ENCODE measurements around the gene BNIP2. TPM values are rescaled to one million over a fixed set of nuclear protein-coding genes. Genes with fewer than 3 reads are reported as not detected.
"Not testable (repeated sequence)": the region's sequence is repeated elsewhere in the genome, so short reads cannot be mapped to it uniquely, and the experiment has no call there.

The BNIP2 gene
- total RNA-seq, 1 experiment from 2014 or later, result 162 TPM

- peaks cover 35% of the 10 kb centered on the region for H3K4me1 ChIP-seq (replicated peaks)
- H3K36me3 ChIP-seq, result no peaks in the 10 kb centered on the region
- H3K27me3 ChIP-seq (replicated peaks), result no peaks in the 10 kb centered on the region
- no peak for DNase-seq (ENCODE audit: low read depth in 1 of 2, low spot score in 2 of 2)
- no peaks in the 10 kb centered on the region for H3K9me3 ChIP-seq (replicated peaks)
- H3K27ac ChIP-seq, result no peak overlapping the region
- H3K4me3 ChIP-seq, result no peak overlapping the region
Measured at GRCh38 chr15:59702351-59702750, 13.2 kb upstream of the BNIP2 start.

GRCh38 chr15:59701880-59702279 lies 12.8 kb upstream of the BNIP2 start:
- peaks cover 35% of the 10 kb centered on the region for H3K4me1 ChIP-seq (replicated peaks)
- no peaks in the 10 kb centered on the region for H3K9me3 ChIP-seq (replicated peaks)
- DNase-seq (ENCODE audit: low read depth in 1 of 2, low spot score in 2 of 2), result no peak
- no peak overlapping the region for H3K27ac ChIP-seq
- H3K4me3 ChIP-seq, result no peak overlapping the region
- H3K36me3 ChIP-seq, result no peaks in the 10 kb centered on the region
- no peaks in the 10 kb centered on the region for H3K27me3 ChIP-seq (replicated peaks)

GRCh38 chr15:59699810-59700431 lies 10.8 kb upstream of the BNIP2 start:
- H3K4me1 ChIP-seq (replicated peaks), result peaks cover 26% of the 10 kb centered on the region
- H3K9me3 ChIP-seq (replicated peaks), result no peaks in the 10 kb centered on the region
- H3K27me3 ChIP-seq (replicated peaks), result no peaks in the 10 kb centered on the region
- H3K36me3 ChIP-seq, result no peaks in the 10 kb centered on the region
- no peak for DNase-seq (ENCODE audit: low read depth in 1 of 2, low spot score in 2 of 2)
- no peak overlapping the region for H3K27ac ChIP-seq
- H3K4me3 ChIP-seq, result no peak overlapping the region

- H3K36me3 ChIP-seq; H3K4me3 ChIP-seq; H3K9me3 ChIP-seq (replicated peaks); DNase-seq (ENCODE audit: low read depth in 1 of 2, low spot score in 2 of 2); H3K27me3 ChIP-seq (replicated peaks); H3K27ac ChIP-seq: not testable (repeated sequence)
- H3K4me1 ChIP-seq (replicated peaks), result peaks cover 13% of the 10 kb centered on the region
Measured at GRCh38 chr15:59698065-59698464, 8.9 kb upstream of the BNIP2 start.

GRCh38 chr15:59696332-59696731 lies 7.2 kb upstream of the BNIP2 start:
- DNase-seq (ENCODE audit: low read depth in 1 of 2, low spot score in 2 of 2), result no peak
- Histone ChIP-seq H3K4me1 (replicated peaks) (peaks cover 9% of the 10 kb centered on the region), H3K9me3 (replicated peaks) (no peaks in the 10 kb centered on the region), H3K36me3 (no peaks in the 10 kb centered on the region), H3K4me3 (no peak overlapping the region), H3K27me3 (replicated peaks) (no peaks in the 10 kb centered on the region), H3K27ac (no peak overlapping the region)

- Histone ChIP-seq H3K27ac (no peak overlapping the region), H3K4me3 (no peak overlapping the region), H3K27me3 (replicated peaks) (no peaks in the 10 kb centered on the region), H3K9me3 (replicated peaks) (no peaks in the 10 kb centered on the region), H3K36me3 (no peaks in the 10 kb centered on the region), H3K4me1 (replicated peaks) (peaks cover 2% of the 10 kb centered on the region)
- DNase-seq (ENCODE audit: low read depth in 1 of 2, low spot score in 2 of 2), result no peak
Measured at GRCh38 chr15:59694779-59695178, 5.7 kb upstream of the BNIP2 start.

- Histone ChIP-seq H3K27me3 (replicated peaks) (no peaks in the 10 kb centered on the region), H3K4me3 (no peak overlapping the region), H3K4me1 (replicated peaks) (peaks cover 7% of the 10 kb centered on the region), H3K27ac (no peak overlapping the region), H3K36me3 (peaks cover 18% of the 10 kb centered on the region), H3K9me3 (replicated peaks) (no peaks in the 10 kb centered on the region)
- DNase-seq (ENCODE audit: low read depth in 1 of 2, low spot score in 2 of 2), result peak in 1 of 2 experiments; percentile 34
Measured at GRCh38 chr15:59691194-59691805, 2.2 kb upstream of the BNIP2 start.

- no peak overlapping the region for H3K27ac ChIP-seq
- peak; percentile 53 to 78 for DNase-seq (ENCODE audit: low read depth in 1 of 2, low spot score in 2 of 2)
- peaks cover 30% of the 10 kb centered on the region for H3K36me3 ChIP-seq
- no peaks in the 10 kb centered on the region for H3K9me3 ChIP-seq (replicated peaks)
- peak overlapping the region; percentile 80 for H3K4me3 ChIP-seq
- no peaks in the 10 kb centered on the region for H3K27me3 ChIP-seq (replicated peaks)
- H3K4me1 ChIP-seq (replicated peaks), result peaks cover 18% of the 10 kb centered on the region
Measured at GRCh38 chr15:59689626-59690236, 611 bp upstream of the BNIP2 start.

GRCh38 chr15:59688423-59688781 lies 718 bp downstream of the BNIP2 start:
- H3K36me3 ChIP-seq, result peaks cover 35% of the 10 kb centered on the region
- peak in 1 of 2 experiments; percentile 78 for DNase-seq (ENCODE audit: low read depth in 1 of 2, low spot score in 2 of 2)
- peaks cover 18% of the 10 kb centered on the region for H3K4me1 ChIP-seq (replicated peaks)
- H3K4me3 ChIP-seq, result peak overlapping the region; percentile 80
- no peaks in the 10 kb centered on the region for H3K27me3 ChIP-seq (replicated peaks)
- no peaks in the 10 kb centered on the region for H3K9me3 ChIP-seq (replicated peaks)
- peak overlapping the region; percentile 91 for H3K27ac ChIP-seq

- Histone ChIP-seq H3K36me3 (peaks cover 41% of the 10 kb centered on the region), H3K27ac (peak overlapping the region; percentile 91)
- peak in 1 of 2 experiments; percentile 27 for DNase-seq (ENCODE audit: low read depth in 1 of 2, low spot score in 2 of 2)
Measured at GRCh38 chr15:59687836-59688235, 1.3 kb downstream of the BNIP2 start.

GRCh38 chr15:59686389-59686788 lies 2.7 kb downstream of the BNIP2 start:
- H3K27me3 ChIP-seq (replicated peaks), result no peaks in the 10 kb centered on the region
- peaks cover 18% of the 10 kb centered on the region for H3K4me1 ChIP-seq (replicated peaks)
- DNase-seq (ENCODE audit: low read depth in 1 of 2, low spot score in 2 of 2), result no peak
- no peak overlapping the region for H3K4me3 ChIP-seq
- no peak overlapping the region for H3K27ac ChIP-seq
- no peaks in the 10 kb centered on the region for H3K9me3 ChIP-seq (replicated peaks)
- peaks cover 52% of the 10 kb centered on the region for H3K36me3 ChIP-seq

More at GRCh38 chr15:59687836-59688235, 1.3 kb downstream of the BNIP2 start:
- H3K4me3 ChIP-seq, result peak overlapping the region; percentile 80
- H3K27me3 ChIP-seq (replicated peaks), result no peaks in the 10 kb centered on the region
- peaks cover 18% of the 10 kb centered on the region for H3K4me1 ChIP-seq (replicated peaks)
- H3K9me3 ChIP-seq (replicated peaks), result no peaks in the 10 kb centered on the region

GRCh38 chr15:59685737-59686297 lies 3.3 kb downstream of the BNIP2 start:
- Histone ChIP-seq H3K27ac (no peak overlapping the region), H3K4me3 (no peak overlapping the region), H3K27me3 (replicated peaks) (no peaks in the 10 kb centered on the region), H3K9me3 (replicated peaks) (no peaks in the 10 kb centered on the region), H3K4me1 (replicated peaks) (peaks cover 18% of the 10 kb centered on the region), H3K36me3 (peaks cover 57% of the 10 kb centered on the region)
- DNase-seq (ENCODE audit: low read depth in 1 of 2, low spot score in 2 of 2), result peak in 1 of 2 experiments; percentile 20

- H3K9me3 ChIP-seq (replicated peaks), result no peaks in the 10 kb centered on the region
- H3K27me3 ChIP-seq (replicated peaks), result no peaks in the 10 kb centered on the region
- no peak overlapping the region for H3K27ac ChIP-seq
- peaks cover 7% of the 10 kb centered on the region for H3K4me1 ChIP-seq (replicated peaks)
- H3K36me3 ChIP-seq, result peaks cover 81% of the 10 kb centered on the region
- H3K4me3 ChIP-seq, result no peak overlapping the region
- no peak for DNase-seq (ENCODE audit: low read depth in 1 of 2, low spot score in 2 of 2)
Measured at GRCh38 chr15:59680870-59681269, 8.2 kb downstream of the BNIP2 start.

GRCh38 chr15:59680346-59680745 lies 8.8 kb downstream of the BNIP2 start:
- peaks cover 81% of the 10 kb centered on the region for H3K36me3 ChIP-seq
- no peak overlapping the region for H3K4me3 ChIP-seq
- H3K27ac ChIP-seq, result no peak overlapping the region
- H3K27me3 ChIP-seq (replicated peaks), result no peaks in the 10 kb centered on the region
- H3K4me1 ChIP-seq (replicated peaks), result peaks cover 1% of the 10 kb centered on the region
- H3K9me3 ChIP-seq (replicated peaks), result no peaks in the 10 kb centered on the region
- no peak for DNase-seq (ENCODE audit: low read depth in 1 of 2, low spot score in 2 of 2)
